ENCODE results near the gene DOK1.

The DOK1 gene

GRCh38 chr2:74515271-74515980 lies 39.1 kb upstream of the DOK1 start:
- Mint-ChIP-seq H3K9me3 (peaks cover 3 to 4% of the 10 kb centered on the region in 2 donors), H3K27me3 (peaks cover 83 to 98% of the 10 kb centered on the region in 2 donors), H3K4me1 (peaks cover 16 to 23% of the 10 kb centered on the region in 2 donors), H3K4me3 (peak overlapping the region; percentile 71 to 80), H3K36me3 (peaks cover 7 to 26% of the 10 kb centered on the region in 2 donors), H3K27ac (peak overlapping the region; percentile 79)
- DNase-seq (no peak), ATAC-seq (replicated peaks) (peak in 1 of 2 donors; percentile 6)

GRCh38 chr2:74515981-74516633 lies 38.4 kb upstream of the DOK1 start:
- peaks cover 16 to 23% of the 10 kb centered on the region in 2 donors for H3K4me1 Mint-ChIP-seq
- peak; percentile 73 to 84 for ATAC-seq (replicated peaks)
- peak overlapping the region; percentile 42 for H3K27ac Mint-ChIP-seq
- H3K27me3 Mint-ChIP-seq: peaks cover 85 to 95% of the 10 kb centered on the region in 2 donors
- DNase-seq: peak; percentile 57
- peaks cover 3 to 4% of the 10 kb centered on the region in 2 donors for H3K9me3 Mint-ChIP-seq
- peaks cover 9 to 26% of the 10 kb centered on the region in 2 donors for H3K36me3 Mint-ChIP-seq
- H3K4me3 Mint-ChIP-seq: peak overlapping the region; percentile 78 to 80

- DNase-seq: no peak
- peaks cover 3 to 4% of the 10 kb centered on the region in 2 donors for H3K9me3 Mint-ChIP-seq
- H3K27me3 Mint-ChIP-seq: peaks cover 82 to 89% of the 10 kb centered on the region in 2 donors
- H3K36me3 Mint-ChIP-seq: peaks cover 10 to 26% of the 10 kb centered on the region in 2 donors
- peak overlapping the region; percentile 78 to 80 for H3K4me3 Mint-ChIP-seq
- no peak for ATAC-seq (replicated peaks)
- no peak overlapping the region for H3K27ac Mint-ChIP-seq
- peaks cover 16 to 23% of the 10 kb centered on the region in 2 donors for H3K4me1 Mint-ChIP-seq
These were observed 37.9 kb upstream of the DOK1 start for GRCh38 chr2:74516650-74517049.

- H3K4me1 Mint-ChIP-seq: peaks cover 15 to 17% of the 10 kb centered on the region in 2 donors
- peaks cover 7 to 10% of the 10 kb centered on the region in 2 donors for H3K9me3 Mint-ChIP-seq
- H3K27me3 Mint-ChIP-seq: peaks cover 32 to 41% of the 10 kb centered on the region in 2 donors
- H3K27ac Mint-ChIP-seq: no peak overlapping the region
- no peak overlapping the region for H3K4me3 Mint-ChIP-seq
- ATAC-seq (replicated peaks) (no peak), DNase-seq (no peak)
- H3K36me3 Mint-ChIP-seq: peaks cover 37 to 47% of the 10 kb centered on the region in 2 donors
These were observed 32.0 kb upstream of the DOK1 start for GRCh38 chr2:74522516-74522915.

GRCh38 chr2:74524005-74524404 lies 30.5 kb upstream of the DOK1 start:
- no peak for DNase-seq
- Mint-ChIP-seq H3K4me3 (no peak overlapping the region), H3K27me3 (peaks cover 17 to 26% of the 10 kb centered on the region in 2 donors), H3K27ac (no peak overlapping the region), H3K9me3 (peaks cover 7 to 10% of the 10 kb centered on the region in 2 donors), H3K4me1 (peaks cover 22 to 29% of the 10 kb centered on the region in 2 donors), H3K36me3 (peaks cover 48 to 57% of the 10 kb centered on the region in 2 donors)
- ATAC-seq (replicated peaks): no peak

GRCh38 chr2:74524955-74525716 lies 29.4 kb upstream of the DOK1 start:
- Mint-ChIP-seq H3K4me3 (no peak overlapping the region), H3K27ac (peak overlapping the region; percentile 25), H3K27me3 (peaks cover 7 to 16% of the 10 kb centered on the region in 2 donors), H3K36me3 (peaks cover 51 to 55% of the 10 kb centered on the region in 2 donors), H3K9me3 (peaks cover 7 to 10% of the 10 kb centered on the region in 2 donors), H3K4me1 (peaks cover 22 to 29% of the 10 kb centered on the region in 2 donors)
- no peak for DNase-seq
- ATAC-seq (replicated peaks): no peak

- Mint-ChIP-seq H3K27me3 (peaks cover 0 to 8% of the 10 kb centered on the region in 2 donors), H3K4me3 (peak within 1 kb of the TSS; percentile 43 to 57), H3K27ac (peak within 1 kb of the TSS; percentile 84), H3K36me3 (peaks cover 52 to 57% of the 10 kb centered on the region in 2 donors), H3K9me3 (peaks cover 7 to 10% of the 10 kb centered on the region in 2 donors), H3K4me1 (peaks cover 24 to 34% of the 10 kb centered on the region in 2 donors)
- ATAC-seq (replicated peaks) (peak; percentile 38 to 43), DNase-seq (peak; percentile 73)
These were observed 28.5 kb upstream of the DOK1 start, which contains the start of gene DQX1 for GRCh38 chr2:74525717-74526648. Gene DQX1 (minus strand): TSS chr2:74526231. CDS start chr2:74525729, 502 bp downstream.

GRCh38 chr2:74526649-74527230 lies 27.8 kb upstream of the DOK1 start:
- ATAC-seq (replicated peaks): no peak
- Mint-ChIP-seq H3K27ac (peak overlapping the region; percentile 84), H3K4me1 (peaks cover 31 to 41% of the 10 kb centered on the region in 2 donors), H3K9me3 (peaks cover 7 to 10% of the 10 kb centered on the region in 2 donors), H3K36me3 (peaks cover 51 to 63% of the 10 kb centered on the region in 2 donors), H3K27me3 (peaks cover 0 to 4% of the 10 kb centered on the region in 2 donors), H3K4me3 (peak overlapping the region; percentile 43 to 57)
- no peak for DNase-seq

GRCh38 chr2:74527741-74528140 lies 26.8 kb upstream of the DOK1 start:
- H3K9me3 Mint-ChIP-seq: peaks cover 7 to 10% of the 10 kb centered on the region in 2 donors
- H3K4me3 Mint-ChIP-seq: peak overlapping the region; percentile 97 to 100
- H3K36me3 Mint-ChIP-seq: peaks cover 49 to 68% of the 10 kb centered on the region in 2 donors
- peaks cover 39 to 51% of the 10 kb centered on the region in 2 donors for H3K4me1 Mint-ChIP-seq
- H3K27me3 Mint-ChIP-seq: no peaks in the 10 kb centered on the region
- DNase-seq: no peak
- H3K27ac Mint-ChIP-seq: peak overlapping the region; percentile 99
- ATAC-seq (replicated peaks): no peak

- peaks cover 41 to 51% of the 10 kb centered on the region in 2 donors for H3K4me1 Mint-ChIP-seq
- H3K36me3 Mint-ChIP-seq: peaks cover 51 to 74% of the 10 kb centered on the region in 2 donors
- no peaks in the 10 kb centered on the region for H3K27me3 Mint-ChIP-seq
- ATAC-seq (replicated peaks) (peak; percentile 2 to 6), DNase-seq (no peak)
- H3K4me3 Mint-ChIP-seq: peak overlapping the region; percentile 97 to 100
- H3K9me3 Mint-ChIP-seq: peaks cover 7 to 10% of the 10 kb centered on the region in 2 donors
- H3K27ac Mint-ChIP-seq: peak overlapping the region; percentile 99
These were observed 25.7 kb upstream of the DOK1 start for GRCh38 chr2:74528600-74529356.

- ATAC-seq (replicated peaks) (peak; percentile 81 to 84), DNase-seq (peak; percentile 98)
- Mint-ChIP-seq H3K4me1 (peaks cover 41 to 51% of the 10 kb centered on the region in 2 donors), H3K27me3 (no peaks in the 10 kb centered on the region), H3K27ac (peak within 1 kb of the TSS; percentile 99), H3K9me3 (peaks cover 7 to 10% of the 10 kb centered on the region in 2 donors), H3K36me3 (peaks cover 55 to 82% of the 10 kb centered on the region in 2 donors), H3K4me3 (peak within 1 kb of the TSS; percentile 97 to 100)
These were observed 24.9 kb upstream of the DOK1 start, which contains the start of the genes AUP1 and HTRA2 for GRCh38 chr2:74529357-74530238. Gene AUP1 (minus strand): TSS chr2:74529706. CDS start chr2:74529629, 77 bp downstream. Gene HTRA2 (plus strand): TSS chr2:74529933. CDS start chr2:74530007, 74 bp downstream.

All from stimulated activated naive B cell treated with anti-CD40 and anti-IgM and Interleukin-4, amounts not matched to agents 10 μg/mL and 1 μg/mL and 100 μg/mL, for 72 hours (primary cell).